GM19240 (cell line): ENCODE data around the gene RAPGEF6.
"Not testable (repeated sequence)": the region's sequence is repeated elsewhere in the genome, so short reads cannot be mapped to it uniquely, and the experiment has no call there.

ENCODE experiments used
- DNase-seq: peaks from one replicate; pipeline ENCODE4 v3.0.0; 2011; ENCODE audit warnings: low spot score; ENCODE audit not compliant: insufficient read length

The RAPGEF6 gene

DNA sequence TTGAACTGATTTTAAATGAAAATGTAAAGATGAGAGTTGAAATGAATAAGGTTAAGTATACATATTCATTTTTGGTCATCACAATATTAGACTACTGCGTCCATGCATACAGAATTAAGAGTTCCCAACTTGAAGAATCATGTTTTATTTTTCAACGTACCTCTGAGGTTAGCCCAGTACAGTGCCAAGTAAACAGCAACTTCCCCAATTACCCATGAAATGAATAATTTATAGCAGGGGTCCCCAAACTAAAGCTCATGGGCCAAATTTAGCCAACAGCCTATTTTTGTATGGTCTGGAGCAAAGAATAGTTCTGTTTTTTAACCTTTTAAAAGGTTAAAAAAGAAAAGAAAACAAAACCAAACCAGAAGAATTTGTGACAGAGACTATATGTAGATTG, 203.2 kb downstream of the RAPGEF6 start:
- no peak for DNase-seq

DNA sequence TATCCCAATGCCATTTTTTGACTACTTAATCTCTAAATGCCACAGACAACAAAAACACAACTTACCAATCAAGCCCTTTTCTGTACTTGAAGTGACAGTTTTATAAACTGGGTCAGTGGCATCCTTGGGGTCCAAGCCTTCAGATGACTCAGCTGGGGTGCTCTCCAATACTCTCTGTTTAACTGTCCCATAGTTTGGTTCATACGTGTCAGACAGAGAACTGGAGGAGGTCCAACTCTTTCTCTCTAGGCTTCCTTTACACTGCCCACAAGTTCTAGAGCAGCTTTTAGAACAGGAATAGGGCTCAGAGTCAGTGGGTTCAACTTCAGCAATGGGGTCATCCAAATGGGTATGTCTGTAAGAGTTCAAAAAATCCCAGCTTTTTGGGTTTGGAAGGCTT, 204.2 kb downstream of the RAPGEF6 start:
- no peak for DNase-seq

DNA sequence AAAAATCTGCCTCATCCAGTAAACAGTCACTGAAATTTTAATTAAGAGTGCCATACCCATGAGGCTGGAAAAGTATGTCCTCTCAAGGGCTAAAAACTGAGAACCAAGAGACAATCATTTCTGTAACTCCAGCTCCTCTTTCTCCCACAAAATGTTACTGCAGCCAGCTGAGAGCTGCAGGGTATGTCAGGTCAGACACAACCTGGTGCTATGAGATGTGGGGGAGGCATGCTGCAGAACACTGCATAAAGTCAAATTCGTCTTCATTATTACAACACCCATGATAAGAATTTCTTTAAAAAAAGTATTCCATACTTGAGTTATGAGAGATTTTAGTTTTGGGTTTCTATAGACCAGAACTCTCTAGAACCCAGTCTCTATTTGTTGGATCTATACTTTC, 209.0 kb downstream of the RAPGEF6 start:
- DNase-seq = no peak

DNA sequence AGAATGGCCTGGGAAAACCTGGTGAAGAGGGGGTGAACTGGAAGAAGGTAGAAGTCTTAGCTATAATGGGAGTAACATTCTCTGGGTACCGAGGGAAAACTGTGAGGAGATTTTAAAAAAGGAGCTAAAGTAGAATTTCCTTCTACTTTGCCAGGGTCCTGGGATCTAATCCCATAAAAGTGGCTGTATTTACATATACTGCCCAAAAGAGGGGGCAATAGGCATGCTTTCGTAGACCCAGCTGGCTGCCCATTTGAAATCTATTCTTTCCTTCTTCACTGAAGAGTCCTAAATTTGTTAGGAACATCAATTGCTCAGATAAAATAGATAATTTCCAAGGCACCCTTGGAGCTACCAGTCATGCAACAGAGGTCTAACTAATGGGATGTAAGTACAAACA, 212.0 kb downstream of the RAPGEF6 start:
- DNase-seq = no peak

DNA sequence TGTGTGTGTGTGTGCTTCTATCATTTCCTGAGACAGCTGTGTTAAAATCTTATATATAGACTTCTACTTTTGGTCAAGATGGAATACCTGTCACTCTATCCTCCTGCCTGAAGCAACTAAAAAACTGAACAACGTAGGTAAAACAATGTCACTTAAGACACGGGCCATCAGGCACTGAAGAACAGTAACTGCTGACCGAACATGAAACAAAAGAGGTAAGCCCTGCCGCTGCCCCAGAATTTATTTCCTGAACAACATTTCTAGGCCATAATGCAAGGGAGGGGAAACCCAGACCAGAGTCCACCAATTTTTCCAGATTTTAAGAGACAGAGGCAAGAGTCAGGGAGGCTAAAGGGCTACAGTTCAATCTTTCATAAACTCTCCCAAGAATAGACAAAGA, 215.2 kb downstream of the RAPGEF6 start:
- no peak for DNase-seq

DNA sequence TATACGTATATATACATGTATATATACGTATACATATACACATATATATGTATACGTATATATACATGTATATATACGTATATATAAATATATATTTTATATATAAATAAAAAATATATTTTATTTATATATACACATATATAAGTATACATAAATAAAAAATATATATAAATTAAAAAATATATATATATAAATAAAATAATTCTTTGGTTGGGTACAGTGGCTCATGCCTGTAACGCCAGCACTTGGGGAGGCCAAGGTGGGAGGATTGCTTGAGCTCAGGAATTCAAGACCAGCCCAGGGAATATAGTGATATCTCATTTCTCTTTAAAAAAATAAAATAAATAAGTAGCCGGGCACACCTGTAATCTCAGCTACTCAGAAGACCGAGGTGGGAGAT, 216.2 kb downstream of the RAPGEF6 start:
- no peak for DNase-seq

DNA sequence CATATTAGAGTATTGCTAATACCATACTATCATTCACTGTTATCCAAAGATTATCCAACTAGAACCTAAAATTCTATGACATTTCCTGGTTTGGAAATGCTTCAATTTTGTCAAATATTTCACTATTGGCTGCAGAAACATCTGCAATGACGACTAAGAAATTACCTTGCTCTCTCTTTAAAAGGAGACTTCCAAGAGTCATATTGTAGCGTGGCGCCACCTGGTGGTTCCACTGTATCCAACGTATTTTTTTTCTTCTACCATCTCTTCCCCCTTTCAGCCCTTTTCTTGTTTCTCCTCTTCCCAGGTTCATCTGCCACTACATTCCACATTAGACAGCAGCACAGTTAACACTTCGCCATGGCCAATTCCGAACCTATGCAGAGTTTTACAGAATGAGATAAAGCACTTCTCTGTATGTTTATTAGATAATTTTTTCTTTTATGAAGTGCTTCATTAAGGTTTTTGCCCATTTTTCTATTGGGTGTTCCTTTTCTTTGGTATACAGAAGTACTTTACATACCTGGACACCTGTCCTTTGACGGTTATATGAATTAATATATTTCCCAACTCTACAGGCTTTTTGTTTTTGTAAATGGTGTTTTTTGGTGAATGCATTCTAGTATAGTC, 217.7 kb downstream of the RAPGEF6 start:
- peak; percentile 11 for DNase-seq

DNA sequence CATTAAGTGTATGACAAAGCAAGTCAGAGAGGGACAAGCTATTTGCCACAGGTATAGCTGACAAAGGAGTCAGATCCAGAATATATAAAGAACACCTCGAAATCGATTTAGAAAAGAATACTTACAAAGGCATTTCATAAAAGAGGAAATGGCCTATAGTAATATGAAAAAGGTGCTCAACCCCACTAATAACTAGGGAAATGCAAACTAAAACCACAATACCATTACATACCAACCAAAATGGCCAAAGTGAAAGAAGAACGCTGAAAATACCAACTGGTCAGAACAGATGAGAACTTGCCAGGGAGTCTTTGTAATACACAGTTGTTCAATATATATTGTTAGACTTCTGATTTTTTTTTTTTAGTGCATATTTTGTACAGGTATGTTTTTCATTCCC, 218.3 kb downstream of the RAPGEF6 start:
- DNase-seq = peak; percentile 8

DNA sequence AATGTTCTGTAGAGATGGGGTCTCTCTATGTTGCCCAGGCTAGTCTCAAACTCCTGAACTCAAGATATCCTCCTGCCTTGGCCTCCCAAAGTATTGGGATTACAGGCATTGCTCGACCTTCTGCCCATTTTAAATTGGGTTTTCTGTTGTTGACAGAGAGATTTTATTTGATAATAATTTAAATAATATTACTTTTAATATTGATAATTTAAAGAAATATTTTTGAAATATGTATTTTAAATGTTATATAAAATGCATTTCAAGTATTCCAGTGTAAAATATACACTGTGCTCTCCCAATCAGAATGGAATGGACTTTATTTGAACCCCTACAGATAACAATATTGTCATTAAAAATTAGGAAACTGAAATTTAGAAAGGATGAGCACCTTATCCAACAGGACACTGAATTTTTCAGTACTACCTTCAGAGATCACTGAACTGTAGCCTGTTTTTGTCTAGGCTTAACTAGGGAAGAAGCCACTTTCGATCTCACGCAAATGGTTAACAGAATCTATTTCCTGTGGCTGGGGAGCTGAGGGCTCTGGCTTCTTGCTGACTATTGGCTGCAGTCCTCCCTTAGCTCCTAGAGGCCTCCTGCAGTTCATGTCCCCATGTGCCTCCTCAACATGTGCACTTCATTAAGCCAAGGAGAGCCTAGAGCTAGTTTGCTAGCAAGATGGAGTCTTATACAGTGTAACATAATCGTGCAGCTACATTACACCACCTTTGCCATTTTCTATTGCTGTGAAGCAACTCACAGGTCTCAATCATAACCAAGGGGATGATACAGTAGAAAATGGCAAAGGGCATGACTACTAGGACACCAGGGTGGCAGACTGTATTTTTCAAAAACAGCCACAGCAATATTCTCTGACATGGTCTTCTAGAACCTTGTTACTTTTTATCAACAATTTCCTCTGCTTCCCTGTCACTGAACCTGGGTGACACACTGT, 221.1 kb downstream of the RAPGEF6 start:
- DNase-seq = peak; percentile 11

DNA sequence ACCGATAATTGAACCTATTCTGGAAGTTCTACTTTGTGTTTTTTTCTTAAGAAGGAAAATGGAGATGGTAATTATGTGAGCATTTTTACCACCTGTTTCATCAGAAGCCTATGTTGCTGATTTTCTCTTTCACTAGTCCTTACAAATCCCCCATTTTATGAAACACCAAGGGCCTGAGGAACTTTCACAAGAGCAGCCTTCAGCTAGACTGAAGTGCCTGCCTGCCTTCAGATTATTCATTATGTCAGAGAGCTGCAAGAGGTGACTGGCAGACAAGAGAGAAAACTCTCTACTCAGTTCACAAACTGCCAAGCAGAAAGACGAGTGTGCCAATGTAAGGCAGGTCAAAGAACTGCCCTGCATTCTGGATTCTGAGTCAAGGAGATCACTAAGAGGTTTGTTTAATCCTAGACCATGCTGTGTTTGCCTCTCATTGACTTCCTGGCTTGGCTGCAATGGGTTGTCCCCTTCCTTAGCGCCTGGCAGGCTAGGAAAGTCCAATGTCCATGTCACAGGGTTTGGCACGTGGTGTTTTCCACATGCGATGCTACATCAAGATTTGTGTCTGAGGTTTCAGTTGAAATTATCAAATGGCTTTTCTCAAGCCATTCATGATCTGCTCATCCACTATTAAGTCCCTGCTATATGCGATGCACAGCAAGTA, 227.9 kb downstream of the RAPGEF6 start:
- DNase-seq = no peak

DNA sequence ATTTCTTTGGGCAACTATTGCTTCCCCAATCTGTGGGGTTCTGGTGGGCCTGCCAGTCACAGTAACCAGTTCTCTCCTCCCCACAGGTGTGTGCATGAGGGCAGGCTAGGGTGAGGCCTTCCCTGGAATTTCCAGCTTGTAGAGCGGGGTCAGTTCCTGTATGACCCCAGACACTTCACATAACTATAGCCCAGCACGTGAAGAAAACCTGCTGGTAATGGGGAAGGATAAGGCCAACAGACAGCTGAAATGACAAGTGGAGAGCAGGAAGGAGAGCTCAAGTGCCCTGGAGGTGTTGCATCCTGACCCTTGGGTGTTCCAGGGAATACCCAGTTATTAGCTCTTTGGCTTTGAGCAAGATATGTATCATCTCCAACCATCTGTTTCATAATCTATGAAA, 229.0 kb downstream of the RAPGEF6 start:
- DNase-seq = no peak

DNA sequence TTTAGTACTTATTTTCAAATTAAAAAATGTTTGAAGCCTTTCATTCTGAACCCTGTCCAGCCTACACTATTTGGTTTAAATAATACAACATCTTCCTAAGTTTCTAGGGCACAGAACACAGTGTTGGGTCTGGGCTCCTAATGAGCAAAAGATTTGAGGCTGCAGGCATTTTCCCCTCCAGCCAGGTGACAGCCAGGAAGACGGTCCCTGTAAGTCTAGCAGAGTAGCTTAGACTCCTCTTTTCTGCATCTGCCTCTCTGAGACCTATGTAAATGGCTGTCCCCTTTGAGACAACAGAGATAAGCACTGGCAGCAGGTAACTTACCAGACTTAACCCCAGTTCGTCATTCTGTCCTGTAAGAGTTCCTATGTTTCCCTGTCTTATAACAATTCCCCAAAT, 229.4 kb downstream of the RAPGEF6 start:
- no peak for DNase-seq

DNA sequence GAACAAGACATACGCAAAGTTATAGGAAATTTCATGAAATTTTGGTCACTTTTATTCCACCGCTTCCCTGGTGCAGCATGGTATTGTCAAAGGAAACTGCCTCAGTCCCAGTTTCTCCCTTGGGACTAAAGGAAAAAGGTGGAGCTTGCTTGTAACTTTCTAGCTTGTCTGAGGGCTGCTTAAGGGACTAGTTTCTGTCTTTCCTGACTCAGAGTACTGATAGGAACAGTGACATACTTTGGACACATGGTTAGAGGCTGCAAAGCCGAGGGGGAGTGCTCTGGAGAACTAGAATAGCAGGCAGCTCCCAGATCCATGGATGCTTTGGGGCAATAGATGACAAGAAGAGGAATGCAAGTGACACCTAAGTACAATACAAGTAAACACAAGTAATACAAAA, 234.4 kb downstream of the RAPGEF6 start:
- DNase-seq = no peak

DNA sequence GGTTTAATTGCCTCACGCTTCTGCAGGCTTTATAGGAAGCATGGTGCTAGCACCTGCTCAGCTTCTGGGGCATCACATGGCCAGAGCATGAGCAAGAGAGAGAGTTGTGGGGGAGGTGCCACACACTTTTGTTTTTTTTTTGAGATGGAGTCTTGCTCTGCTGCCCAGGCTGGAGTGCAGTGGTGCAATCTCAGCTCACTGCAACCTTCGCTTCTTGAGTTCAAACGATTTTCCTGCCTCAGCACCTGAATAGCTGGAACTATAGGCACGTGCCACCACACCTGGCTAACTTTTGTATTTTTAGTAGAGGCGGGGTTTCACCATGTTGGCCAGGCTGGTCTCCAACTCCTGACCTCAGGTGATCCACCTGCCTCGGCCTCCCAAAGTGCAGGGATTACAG, 236.0 kb downstream of the RAPGEF6 start:
- not testable (repeated sequence) for DNase-seq

DNA sequence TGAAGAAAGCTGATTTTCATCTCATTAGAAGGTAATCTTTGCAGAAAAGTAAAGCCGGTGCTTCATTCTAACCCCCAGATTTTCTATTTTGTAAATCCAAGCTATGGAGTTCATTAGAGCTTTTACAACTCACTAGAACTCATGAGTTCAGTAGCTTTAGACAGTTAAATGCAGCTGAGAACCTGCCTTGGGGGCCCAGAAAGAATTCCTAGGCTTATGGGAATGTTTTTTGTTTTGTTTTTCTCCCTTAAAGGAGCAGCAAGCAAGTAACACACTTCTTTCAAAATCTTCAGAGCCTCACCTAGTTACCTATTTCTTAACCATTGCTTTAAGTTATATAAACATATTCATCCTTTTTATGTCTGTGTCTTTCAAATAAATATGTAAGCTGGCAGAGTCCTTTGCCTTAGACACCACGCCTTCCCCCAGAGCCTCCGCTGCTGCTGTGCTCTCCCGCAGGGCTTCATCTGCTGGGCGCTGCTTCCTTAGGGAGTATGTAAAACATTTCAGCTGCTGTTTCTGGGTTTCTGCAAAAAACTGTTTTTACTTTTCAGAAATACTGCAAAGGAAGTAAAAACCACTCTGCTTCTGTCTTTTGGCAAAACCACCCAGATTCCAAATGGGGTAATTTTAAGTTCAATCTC, 238.3 kb downstream of the RAPGEF6 start:
- no peak for DNase-seq

DNA sequence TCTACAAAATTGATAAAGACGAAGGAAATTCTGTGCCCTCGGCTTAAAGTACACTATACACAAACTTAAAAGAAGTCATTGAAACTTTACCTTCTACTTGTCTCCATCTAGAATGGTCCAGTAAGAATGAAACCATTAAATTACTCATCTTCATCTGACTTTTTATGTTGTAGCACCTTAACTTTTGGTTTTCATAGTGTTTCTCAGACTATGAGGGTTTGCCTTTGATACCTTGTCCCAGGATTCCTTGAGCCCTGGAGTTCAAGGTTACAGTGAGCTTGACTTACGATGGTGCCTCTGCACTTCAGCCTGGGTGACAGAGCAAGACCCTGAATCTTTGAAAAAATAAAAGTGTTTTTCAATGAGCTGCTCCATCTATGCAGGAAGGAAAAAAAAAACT, 239.0 kb downstream of the RAPGEF6 start:
- no peak for DNase-seq

DNA sequence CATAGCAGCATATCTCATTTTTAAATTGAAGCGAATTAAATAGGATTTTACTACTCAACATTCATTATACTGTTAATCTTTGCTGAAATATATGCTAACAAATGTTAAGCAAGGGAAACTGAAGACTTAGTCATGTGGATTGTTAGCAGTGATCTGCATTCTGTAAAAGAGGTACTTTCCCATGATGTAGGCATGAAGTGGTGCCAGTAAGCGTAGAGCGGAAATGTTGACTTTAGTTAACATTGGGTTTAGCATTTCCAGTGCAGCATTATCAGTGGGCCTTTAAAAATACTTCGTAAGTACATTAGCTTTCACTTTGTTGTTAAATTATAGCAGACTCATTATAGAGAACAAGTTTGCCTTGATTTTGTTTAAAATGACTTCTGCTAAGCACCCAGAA, 240.9 kb downstream of the RAPGEF6 start:
- DNase-seq = no peak

DNA sequence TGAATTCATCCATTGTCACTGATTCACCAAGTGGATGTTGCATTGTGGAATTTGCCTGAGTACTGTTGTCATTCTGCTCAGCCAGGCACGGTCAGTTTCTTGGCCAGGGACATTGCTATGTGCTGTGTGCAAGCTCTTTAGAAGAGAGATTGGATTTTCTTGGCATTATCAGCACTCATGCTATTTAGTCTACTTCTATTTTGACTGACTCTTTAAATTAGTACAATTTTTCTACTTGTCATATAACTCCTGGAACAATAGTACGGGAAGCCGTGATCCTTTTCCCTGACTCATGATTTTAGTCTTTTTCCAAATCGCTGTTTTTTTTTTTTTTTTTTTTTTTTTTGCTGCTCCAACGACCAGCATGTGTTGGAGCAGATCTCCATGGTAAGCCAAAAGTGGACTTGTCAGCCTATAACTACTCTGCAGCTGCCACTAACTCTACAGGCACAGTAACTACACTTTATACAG, 241.5 kb downstream of the RAPGEF6 start:
- DNase-seq = no peak

DNA sequence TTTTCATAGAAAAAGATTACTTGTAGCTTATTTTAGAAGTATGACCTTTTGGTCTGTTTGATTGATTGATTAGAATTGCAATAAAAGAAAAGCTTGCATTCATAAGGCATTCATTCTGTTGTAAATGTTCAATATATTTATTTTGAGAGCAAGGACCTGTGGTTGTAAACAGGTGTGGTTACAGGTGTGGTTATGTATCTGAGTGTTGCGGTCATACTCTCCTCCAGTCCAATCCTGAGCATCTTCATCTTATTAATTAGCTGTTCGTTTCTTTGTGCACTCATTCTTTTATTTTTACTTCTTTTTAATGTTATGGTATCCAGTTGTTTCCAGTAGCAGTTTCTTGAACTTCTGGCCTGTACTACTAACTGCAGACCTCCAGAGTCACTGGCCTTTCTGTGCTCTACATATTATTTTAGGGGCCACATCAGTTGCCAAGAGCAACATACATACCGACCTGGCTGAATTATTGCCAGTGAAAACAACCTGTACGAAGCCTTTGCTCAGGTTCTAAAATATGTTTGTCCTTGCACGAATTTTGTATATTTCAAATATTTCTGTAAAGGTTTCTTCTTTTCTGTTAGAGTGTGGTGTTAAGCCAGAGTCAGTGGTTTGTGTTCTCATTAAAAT, 242.4 kb downstream of the RAPGEF6 start:
- no peak for DNase-seq

DNA sequence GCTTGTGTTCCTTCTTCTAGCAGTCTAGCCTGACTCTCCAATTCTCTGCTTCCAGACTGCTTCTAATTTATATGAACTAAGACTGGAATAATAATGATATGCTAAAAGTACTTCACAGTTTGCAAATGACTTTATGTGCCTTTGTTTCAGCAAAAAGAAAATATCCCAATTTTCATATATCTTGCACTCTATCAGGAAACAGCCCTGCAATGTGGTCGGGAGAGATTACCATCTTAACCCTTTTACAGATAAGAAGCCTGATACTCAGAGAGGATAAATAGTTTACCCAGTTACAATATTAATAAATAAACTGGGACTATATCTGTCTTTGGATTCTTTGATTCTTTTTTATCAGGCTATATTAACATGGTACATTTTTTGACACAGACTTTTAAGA, 245.2 kb downstream of the RAPGEF6 start:
- DNase-seq = no peak
